NCI-H2196 (cell line): ENCODE results near the gene UPF1.
A peak's percentile ranks its signal among the peaks of the same experiment; 100 is the strongest.

Experiments used
- DNase-seq: peaks from one replicate; lab custom pipeline; 2025; ENCODE audit not compliant: unreplicated experiment; lab: John Stamatoyannopoulos, UW

The UPF1 gene

DNA sequence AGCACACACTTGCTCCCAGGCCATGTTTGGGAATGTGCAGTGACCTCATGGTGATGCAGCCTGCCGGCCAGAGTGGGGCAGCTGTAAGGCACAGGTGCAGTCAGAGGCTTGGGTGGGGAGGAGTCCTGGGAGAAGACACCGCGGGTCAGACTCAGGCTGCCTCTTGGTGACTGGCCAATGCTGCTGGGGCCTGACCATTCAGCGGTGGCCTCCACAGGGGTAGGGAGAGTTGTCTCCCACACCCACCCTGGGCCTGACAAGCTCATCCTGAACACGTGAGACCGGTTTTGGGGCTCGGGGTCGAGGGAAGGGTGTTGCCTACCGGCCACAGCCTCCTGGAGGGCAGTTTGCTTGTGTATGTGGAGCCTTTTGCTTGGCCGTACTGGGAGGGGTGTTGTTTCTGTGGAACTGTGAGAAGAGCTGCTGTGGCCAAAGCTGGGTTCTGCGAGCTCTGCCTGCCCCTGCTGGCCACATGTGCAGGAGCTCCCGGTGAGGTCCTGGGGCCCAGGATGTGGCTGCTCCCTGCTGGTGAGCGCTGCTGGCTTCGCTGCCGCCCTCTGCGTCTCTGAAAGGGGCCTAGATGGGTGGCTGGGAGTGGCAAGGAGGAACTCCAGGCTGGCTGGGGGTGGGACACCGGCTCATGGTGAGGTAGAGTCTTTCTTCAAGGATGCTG lies 22.1 kb downstream of the UPF1 start:
- no peak for DNase-seq

DNA sequence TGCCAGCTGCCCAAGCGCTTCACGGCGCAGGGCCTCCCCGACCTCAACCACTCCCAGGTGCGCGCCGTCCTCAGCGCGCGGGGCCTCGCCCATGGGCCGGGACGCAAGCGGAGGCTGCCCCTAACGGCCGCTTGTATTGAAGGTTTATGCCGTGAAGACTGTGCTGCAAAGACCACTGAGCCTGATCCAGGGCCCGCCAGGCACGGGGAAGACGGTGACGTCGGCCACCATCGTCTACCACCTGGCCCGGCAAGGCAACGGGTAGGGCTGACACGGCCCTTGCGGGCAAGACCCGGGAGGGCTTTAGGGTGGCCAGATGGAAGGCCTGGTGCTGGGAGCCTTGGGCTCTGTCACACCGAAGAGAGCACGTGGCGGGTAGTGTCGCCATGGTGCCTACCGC lies 23.2 kb downstream of the UPF1 start:
- DNase-seq = no peak

DNA sequence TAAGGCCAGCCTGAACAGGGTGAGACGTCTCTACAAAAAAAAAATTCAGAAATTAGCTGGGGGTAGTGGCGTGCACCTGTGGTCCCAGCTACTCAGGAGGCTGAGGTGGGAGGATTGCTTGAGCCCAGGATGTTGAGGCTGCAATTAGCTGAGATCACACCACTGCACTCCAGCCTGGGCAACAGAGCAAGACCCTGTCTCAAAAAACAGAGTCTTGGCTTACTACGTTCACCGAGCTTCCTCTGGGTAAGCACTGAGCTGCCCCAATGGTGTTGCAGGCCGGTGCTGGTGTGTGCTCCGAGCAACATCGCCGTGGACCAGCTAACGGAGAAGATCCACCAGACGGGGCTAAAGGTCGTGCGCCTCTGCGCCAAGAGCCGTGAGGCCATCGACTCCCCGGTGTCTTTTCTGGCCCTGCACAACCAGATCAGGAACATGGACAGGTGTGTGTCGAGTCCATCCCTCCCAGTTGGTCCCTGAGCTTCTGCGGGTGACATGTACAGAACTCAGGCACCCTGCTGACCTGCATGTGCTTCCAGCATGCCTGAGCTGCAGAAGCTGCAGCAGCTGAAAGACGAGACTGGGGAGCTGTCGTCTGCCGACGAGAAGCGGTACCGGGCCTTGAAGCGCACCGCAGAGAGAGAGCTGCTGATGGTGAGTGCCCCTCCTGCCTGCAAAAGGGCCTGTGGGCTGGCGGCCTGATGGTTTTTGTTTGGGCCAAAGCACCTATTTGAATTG lies 24.1 kb downstream of the UPF1 start:
- no peak for DNase-seq

DNA sequence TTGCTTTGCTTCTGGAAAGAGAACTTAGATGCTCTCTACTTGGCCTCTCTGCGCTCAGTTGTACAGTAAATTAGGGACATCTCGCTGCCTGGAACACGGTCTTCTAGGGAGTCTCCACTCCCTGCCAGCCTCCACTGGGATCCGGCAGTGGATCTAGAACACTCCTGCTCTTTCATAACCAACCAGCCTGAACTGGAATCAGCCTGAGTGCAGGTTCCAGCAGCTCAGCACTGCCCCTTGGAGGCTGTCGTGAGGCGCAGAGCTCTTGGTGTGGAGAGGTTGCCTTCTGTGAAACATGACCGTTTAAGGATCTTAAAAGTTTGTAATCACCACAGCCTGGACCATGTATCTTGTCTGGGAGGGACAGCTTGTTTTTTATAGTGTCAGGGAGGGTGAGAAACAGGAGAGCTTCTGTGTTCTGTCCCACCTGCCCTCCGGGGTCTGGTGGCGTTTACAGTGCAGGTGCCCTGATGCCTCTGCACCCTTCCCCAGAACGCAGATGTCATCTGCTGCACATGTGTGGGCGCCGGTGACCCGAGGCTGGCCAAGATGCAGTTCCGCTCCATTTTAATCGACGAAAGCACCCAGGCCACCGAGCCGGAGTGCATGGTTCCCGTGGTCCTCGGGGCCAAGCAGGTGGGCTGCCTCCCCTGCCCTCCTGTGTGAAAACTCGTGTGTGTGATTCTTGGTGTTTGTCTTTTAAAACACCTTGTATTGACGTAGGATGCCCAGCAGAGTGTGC lies 24.8 kb downstream of the UPF1 start:
- DNase-seq = peak; percentile 41

DNA sequence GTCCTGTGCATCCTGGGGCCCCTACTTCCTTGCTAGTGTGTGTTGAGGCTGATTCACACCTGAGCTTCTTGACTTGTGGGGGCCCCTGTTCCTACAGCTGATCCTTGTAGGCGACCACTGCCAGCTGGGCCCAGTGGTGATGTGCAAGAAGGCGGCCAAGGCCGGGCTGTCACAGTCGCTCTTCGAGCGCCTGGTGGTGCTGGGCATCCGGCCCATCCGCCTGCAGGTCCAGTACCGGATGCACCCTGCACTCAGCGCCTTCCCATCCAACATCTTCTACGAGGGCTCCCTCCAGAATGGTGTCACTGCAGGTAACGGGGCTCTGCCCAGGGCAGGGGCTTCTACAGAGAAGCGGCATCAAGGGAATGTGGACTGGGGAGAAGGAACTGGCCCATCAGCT lies 25.5 kb downstream of the UPF1 start:
- no peak for DNase-seq

DNA sequence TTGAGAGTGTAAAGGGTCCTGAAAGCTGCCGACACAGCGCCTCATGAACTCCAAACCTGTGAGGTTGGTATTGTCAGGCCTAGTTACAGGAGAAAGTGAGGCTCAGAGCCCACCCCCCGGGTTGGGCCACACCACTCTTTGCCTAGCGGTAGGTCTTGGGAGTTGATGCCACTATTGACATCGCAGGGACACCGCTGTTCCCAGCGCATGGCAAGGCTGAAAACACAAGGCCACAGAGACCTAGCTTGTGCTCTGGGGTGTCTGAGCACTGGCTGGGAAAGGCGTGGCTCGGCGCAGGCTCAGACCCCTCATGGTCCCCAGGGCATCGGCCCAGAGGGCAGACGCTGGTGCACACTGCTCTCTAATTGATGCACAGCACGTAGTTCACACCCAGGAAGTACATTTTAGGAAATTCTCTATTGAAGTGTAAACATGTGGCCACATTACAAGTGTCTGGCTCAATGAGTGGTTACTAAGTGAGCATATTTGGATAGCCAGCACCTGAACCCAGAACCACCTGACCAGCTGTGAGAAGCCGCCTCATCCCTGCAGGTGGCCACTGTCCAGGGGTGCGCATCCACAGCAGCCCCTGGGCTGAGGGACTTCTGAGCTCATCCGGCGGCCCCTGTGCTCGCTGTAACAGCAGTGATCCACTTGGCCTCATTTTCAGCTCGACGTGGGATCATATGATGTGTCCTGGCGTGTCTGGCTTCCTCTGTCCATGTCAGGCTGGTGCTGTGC lies 27.3 kb downstream of the UPF1 start:
- DNase-seq = no peak

DNA sequence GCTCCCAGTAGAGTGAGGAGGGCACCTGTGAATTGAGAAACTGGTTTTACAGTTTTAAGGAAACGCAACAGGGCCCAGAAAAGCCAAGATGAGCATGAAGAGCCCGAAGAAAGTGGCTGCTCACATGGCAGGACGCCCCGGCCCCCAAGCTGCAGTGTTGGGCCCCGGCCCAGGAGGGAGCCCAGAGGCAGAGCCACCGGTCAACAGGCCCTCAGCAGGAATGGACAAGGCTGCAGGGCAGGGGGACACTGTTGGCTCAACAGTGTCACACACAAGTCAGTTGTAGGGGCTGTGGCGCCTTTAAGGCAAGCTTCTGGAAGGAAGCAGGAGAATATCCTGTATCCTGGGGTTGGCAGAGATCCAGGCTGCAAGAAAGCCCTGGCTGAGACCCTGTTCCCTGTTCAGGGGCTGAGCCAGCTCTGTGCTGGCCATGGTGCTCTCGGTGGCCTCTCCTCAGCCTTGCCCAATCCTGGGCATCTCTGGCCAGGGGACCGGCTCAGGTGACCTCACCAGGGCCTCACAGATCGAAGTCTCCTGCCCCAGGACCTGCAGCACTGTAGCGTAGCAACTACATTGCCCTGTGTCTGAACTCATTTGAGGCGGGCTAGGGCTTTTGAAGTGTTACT lies 28.0 kb downstream of the UPF1 start:
- no peak for DNase-seq

DNA sequence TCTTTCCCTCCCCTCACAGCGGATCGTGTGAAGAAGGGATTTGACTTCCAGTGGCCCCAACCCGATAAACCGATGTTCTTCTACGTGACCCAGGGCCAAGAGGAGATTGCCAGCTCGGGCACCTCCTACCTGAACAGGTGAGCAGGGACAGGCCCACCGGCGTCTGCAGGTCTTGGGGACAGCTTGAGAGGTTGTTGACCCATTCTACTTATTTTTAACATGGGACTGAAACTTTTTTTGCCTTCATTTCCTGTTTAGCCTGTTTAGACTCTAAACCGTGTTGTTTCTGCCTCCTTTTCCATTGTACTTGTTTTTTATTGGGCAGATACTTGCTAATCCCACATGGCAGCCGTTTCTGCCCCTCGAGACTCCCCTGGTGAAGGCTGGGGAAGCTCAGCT lies 28.5 kb downstream of the UPF1 start:
- no peak for DNase-seq

DNA sequence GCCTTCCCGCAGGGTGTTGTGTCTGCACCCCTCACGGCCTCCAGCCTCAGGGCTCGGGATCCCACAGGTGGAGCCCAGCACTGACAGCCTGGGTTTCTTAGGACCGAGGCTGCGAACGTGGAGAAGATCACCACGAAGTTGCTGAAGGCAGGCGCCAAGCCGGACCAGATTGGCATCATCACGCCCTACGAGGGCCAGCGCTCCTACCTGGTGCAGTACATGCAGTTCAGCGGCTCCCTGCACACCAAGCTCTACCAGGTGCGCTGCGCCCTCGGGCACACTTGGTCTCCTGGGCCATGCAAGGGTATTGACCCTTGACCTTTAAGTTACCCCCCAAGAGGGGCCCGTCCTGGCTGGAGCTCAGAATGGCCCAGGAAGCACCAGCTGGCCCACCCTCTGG lies 29.0 kb downstream of the UPF1 start:
- DNase-seq = no peak

DNA sequence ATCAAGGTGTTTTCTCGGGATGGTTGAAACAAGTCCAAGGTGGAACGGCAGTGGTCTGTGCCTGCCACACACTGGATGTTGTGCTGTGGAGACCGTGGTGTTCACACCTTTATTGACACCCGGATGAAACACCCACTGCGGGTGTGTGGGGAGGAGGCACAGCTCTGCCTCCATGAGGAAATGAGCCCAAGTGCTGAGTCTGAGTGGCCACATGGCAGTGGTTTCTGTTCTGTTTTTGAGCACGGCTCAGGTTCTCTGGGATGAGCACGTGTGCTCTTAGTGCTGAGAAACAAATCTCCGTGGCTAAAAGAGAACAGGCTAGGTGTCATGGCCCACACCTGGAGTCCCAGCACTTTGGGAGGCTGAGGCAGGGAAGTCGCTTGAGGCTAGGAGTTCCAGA lies 29.5 kb downstream of the UPF1 start:
- no peak for DNase-seq

DNA sequence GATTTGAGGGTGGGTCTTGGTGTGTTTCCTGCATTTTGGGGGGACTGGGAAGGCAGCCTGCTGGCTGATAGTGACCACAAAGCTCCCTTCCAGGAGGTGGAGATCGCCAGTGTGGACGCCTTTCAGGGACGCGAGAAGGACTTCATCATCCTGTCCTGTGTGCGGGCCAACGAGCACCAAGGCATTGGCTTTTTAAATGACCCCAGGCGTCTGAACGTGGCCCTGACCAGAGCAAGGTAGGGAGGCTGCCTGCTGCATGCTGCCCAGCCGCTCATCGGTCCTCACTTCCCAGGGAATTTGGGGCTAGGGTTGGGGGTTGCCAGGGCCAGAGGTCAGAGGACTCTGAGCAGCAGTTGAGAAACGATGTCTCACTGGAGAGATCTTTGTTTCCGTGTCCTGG lies 30.2 kb downstream of the UPF1 start:
- no peak for DNase-seq

DNA sequence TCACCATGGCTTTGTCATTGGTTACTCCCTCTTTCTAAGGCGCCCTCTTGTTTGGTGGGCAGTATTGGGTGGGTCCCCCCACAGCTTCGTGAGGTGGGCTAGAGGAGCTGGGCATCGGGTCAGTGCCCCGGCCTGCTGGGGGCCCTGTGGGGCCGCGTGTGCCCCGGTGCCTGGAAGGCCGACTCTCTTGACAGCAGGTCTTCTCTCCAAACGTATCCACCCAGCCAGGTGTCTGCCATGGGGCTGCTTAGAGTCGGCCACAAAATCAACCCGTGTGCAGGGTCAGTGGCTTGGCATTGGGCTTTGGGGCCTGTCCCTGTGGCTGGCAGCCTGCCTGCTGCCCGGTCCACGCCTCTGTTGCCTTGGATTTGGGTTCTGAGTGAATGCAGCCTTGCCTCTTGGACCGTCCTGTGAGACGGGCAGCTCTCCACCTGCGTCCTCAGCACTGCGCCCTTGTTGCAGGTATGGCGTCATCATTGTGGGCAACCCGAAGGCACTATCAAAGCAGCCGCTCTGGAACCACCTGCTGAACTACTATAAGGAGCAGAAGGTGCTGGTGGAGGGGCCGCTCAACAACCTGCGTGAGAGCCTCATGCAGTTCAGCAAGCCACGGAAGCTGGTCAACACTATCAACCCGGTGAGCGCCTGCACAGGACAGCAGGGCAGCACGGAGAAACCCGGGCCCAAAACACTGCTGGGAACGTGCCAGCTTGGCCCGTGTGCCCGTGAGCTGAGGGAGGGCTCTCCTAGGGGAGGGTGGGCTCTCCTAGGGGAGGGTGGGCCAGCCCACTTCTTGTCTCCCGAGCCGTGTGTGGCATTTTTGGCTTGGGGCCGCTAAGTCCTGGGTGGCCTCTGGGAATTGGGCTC lies 31.4 kb downstream of the UPF1 start:
- no peak for DNase-seq

DNA sequence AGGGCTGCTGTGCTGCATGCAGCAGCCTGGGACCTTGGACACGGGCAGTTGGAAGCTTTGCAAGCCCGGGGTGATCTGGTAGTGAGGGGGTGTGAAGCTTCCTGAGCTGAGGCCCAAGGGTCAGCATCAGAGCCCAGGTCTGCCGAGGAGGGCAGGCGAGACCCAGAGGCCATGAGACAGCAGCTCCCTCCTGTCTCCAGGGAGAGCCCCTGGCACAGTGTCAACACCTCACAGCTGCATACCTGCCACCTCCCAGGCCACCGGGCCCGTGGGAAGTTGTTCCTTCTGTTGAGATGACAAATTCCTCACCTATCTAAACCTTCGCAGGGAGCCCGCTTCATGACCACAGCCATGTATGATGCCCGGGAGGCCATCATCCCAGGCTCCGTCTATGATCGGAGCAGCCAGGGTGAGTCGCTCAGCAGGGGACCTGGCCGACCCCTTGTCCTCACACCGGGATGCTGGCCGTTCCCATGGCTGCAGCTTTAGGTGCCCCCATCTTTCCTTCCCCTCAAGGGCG lies 32.1 kb downstream of the UPF1 start:
- DNase-seq = no peak

DNA sequence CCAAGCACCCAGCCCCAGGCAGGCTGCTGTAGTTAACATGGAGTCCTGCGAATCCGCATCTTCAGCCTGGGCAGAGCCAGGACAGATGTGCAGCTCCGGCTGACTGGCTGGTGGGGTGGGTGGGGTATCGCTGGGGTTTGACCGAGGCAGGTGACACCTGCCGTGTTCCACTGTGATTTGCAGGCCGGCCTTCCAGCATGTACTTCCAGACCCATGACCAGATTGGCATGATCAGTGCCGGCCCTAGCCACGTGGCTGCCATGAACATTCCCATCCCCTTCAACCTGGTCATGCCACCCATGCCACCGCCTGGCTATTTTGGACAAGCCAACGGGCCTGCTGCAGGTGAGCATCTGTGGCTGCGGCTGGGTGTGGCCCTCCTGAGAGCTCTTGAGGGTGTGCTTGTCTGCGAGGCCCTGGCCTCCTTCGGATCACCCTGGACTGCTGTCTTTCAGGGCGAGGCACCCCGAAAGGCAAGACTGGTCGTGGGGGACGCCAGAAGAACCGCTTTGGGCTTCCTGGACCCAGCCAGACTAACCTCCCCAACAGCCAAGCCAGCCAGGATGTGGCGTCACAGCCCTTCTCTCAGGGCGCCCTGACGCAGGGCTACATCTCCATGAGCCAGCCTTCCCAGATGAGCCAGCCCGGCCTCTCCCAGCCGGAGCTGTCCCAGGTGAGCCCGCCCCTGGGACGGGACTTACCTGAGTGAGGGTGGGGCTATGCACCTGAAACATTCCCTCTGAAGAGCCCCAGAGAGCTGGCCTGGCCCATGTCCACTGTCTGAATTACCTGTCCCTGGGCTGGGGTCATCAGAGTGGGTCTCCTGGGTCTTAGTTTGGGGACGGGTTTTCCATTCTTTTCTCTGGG lies 33.6 kb downstream of the UPF1 start:
- DNase-seq = no peak

DNA sequence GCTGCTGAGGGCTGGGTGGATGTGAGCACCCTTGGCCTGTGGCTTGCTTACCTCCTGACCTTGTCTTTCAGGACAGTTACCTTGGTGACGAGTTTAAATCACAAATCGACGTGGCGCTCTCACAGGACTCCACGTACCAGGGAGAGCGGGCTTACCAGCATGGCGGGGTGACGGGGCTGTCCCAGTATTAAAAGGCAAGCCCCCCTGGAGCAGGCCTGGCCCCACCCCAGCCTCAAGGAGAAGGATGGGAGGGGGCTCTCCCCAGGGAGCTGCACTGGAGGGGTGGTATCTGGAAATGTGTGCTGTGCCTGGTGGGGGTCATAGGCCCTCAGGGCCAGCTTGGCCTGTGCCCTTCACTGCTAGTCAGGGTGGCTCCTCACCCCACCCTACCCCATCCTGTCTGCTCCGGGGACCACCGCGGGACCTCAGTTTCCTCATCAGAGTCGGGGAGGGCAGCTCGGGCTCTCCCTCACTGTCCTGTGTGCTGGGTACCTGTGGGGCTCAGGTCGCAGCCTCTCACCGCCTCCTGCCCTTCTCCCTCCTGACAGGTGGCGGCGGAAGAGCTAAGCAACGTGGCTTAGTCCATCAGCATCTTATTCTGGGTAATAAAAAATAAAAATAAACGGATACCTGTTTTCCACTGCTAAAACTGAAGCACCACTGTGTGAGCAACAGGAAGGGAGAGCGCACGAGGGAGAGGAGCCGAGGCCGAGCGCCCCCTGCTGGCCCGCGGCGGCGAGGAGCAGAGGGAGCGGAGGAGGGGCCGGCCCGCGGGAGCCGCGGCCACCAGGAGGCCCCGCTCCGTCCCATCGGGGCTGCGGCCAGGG lies 34.4 kb downstream of the UPF1 start:
- peak; percentile 15 for DNase-seq

DNA sequence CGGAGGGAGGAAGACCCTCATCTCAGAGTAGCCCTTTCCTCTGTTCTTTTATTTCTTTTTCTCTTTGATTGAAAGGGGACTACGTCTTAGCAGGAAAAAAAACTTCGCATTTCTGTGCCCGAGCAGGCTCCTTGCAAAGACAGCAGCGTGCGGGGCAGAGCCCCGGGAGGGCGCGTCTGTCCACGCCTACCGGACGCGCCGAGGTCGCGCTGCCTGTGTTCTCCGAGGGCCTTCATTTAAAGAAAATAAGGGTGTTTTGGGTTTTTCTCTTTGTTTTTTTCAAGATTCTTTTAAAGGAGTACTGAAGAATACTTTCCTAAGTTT lies 35.0 kb downstream of the UPF1 start:
- DNase-seq = no peak

DNA sequence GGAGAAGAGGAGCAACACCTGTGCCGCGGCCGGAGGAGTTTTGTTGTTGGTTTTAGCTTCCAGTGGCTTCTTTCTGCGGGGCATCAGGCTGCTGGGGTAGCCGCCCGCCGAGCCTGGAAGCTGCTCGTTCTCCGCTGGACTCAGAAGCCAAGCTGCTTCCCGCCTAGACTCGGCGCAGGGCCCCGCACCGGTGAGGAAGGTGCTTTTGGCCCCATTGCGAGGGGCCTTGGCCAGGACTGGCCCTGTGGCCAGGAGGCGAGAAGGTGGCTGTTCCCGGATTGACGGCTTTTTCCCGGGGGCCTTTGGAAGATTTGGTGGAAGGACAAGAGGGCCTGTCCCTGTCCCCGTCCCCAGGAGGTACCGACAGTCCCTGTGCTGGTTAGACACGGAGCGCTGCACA lies 35.4 kb downstream of the UPF1 start:
- no peak for DNase-seq

DNA sequence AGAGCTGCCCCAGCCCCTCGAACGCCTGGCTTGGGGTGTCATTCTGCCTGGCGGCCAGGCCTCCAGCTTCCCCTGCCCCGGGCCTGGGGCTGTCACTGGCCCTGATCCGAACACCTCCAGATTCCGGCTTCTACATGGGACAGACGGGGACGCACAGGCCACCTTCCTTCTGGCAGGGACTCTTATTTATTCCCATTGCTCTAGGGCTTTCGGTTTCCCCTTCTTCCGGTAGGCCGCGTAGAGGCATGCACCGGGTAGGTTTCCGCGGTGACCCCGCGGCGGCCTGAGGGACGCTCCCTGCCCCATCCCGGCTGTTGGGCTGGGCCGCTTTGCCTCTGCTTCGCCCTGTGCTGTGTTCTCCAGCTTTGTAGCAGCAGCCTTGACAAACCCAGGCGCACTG lies 36.0 kb downstream of the UPF1 start:
- no peak for DNase-seq
